Measurements from ENCODE around the gene MOV10. TPM values are rescaled to one million over a fixed set of nuclear protein-coding genes. Genes with fewer than 3 reads are reported as not detected.
A peak's percentile ranks its signal among the peaks of the same experiment; 100 is the strongest.

The MOV10 gene
- total and polyA plus RNA-seq, 2 of the 13 experiments (the other 11 are each of a cell fraction or from before 2014, with no cell fraction given) = 56.4 to 58.2 TPM

GRCh38 chr1:112708002-112708448 is 33.6 kb downstream of the MOV10 start:
- ChIA-PET POLR2A (interaction anchor here (1.2 to 3.0 kb wide), 3 partner anchors 11 to 206 kb away, joined by 4 to 40 read pairs (median 26); partner anchors contain the start of gene MOV10), CTCF (ENCODE audit: low intra/inter-chr PET ratio, low total read pairs) (interaction anchor here (1.7 to 2.6 kb wide), 2 partner anchors 33 to 317 kb away, joined by 6 to 17 read pairs; partner anchors contain the start of gene MOV10)
- DNase-seq (ENCODE audit: low spot score) = no peak
- no peak for FAIRE-seq
- H3K9ac ChIP-seq (ENCODE audit: insufficient read depth, low read depth, low read length) = peak overlapping the region; percentile 59; the same call in 1 of the 2 replicates
- H2AFZ ChIP-seq (ENCODE audit: low read length) = no peak overlapping the region
- BruUV-seq (replicated peaks) = no TSS peak
- 25% methylated on average over 6 of the region's 6 CpGs for WGBS (ENCODE audit: low lambda C conversion rate)
- intact Hi-C loops (cut with micrococcal nuclease; ENCODE audit: unreplicated experiment) = no loop called here
- no peak overlapping the region for H3K27ac ChIP-seq (ENCODE audit: extremely low read length, insufficient read depth, low read length)
- H3K79me2 ChIP-seq (ENCODE audit: insufficient read depth, low read length) = peaks cover 22% of the 10 kb centered on the region
- in situ Hi-C loops (cut with HindIII; ENCODE audit: extremely low pct_ligation_motif_present, low pct_unique_long_range_greater_than_20kb) = loop anchor here (5.0 to 25.0 kb wide), 5 partner anchors 36 to 329 kb away; partner anchors contain the start of genes CAPZA1, MOV10, ST7L and WNT2B
- H3K36me3 ChIP-seq (replicated peaks in 1 of 2; ENCODE audit: control insufficient read depth in 1 of 2, insufficient read depth in 2 of 2, low read length in 2 of 2) = peaks cover 0 to 7% of the 10 kb centered on the region in 2 experiments; a peak in 2 of 5 replicates
- no peak for TF ChIP-seq PCBP1 (IDR thresholded peaks at IDR 0.05; ENCODE audit: borderline replicate concordance, low read depth, low read length)
- no peaks in the 10 kb centered on the region for H4K20me1 ChIP-seq (ENCODE audit: insufficient read depth, low read length)
- no peak for ATAC-seq
- H3K9me3 ChIP-seq (ENCODE audit: low read length) = no peaks in the 10 kb centered on the region
- peak overlapping the region in 2 of 3 experiments; percentile 98 to 99; a peak in 2 of 6 replicates for H3K4me3 ChIP-seq (replicated peaks in 1 of 3; ENCODE audit: insufficient read depth in 1 of 3, low read depth in 2 of 3, low read length in 3 of 3)
- H3K27me3 ChIP-seq (ENCODE audit: control insufficient read depth in 1 of 2, insufficient read depth in 2 of 2, low read length in 2 of 2) = peaks cover 4 to 52% of the 10 kb centered on the region in 2 experiments; a peak in 4 of 5 replicates
- H3K4me1 ChIP-seq (ENCODE audit: insufficient read depth, low read length) = peaks cover 38% of the 10 kb centered on the region
- peak overlapping the region; percentile 99 for H3K4me2 ChIP-seq (ENCODE audit: low read depth, low read length)

GRCh38 chr1:112708489-112708888 is 34.0 kb downstream of the MOV10 start:
- no peak for ATAC-seq
- H3K27me3 ChIP-seq (ENCODE audit: control insufficient read depth in 1 of 2, insufficient read depth in 2 of 2, low read length in 2 of 2) = peaks cover 6 to 57% of the 10 kb centered on the region in 2 experiments; a peak in 4 of 5 replicates
- no peaks in the 10 kb centered on the region for H3K9me3 ChIP-seq (ENCODE audit: low read length)
- intact Hi-C loops (cut with micrococcal nuclease; ENCODE audit: unreplicated experiment) = no loop called here
- BruUV-seq (replicated peaks) = no TSS peak
- no peak overlapping the region for H3K27ac ChIP-seq (ENCODE audit: extremely low read length, insufficient read depth, low read length)
- H4K20me1 ChIP-seq (ENCODE audit: insufficient read depth, low read length) = no peaks in the 10 kb centered on the region
- WGBS (ENCODE audit: low lambda C conversion rate) = 66% methylated on average over 3 of the region's 3 CpGs
- H3K36me3 ChIP-seq (replicated peaks in 1 of 2; ENCODE audit: control insufficient read depth in 1 of 2, insufficient read depth in 2 of 2, low read length in 2 of 2) = peaks cover 0 to 3% of the 10 kb centered on the region in 2 experiments; a peak in 1 of 5 replicates
- no peak for DNase-seq (ENCODE audit: low spot score)
- no peak overlapping the region for H3K4me2 ChIP-seq (ENCODE audit: low read depth, low read length)
- no peak for FAIRE-seq
- POLR2A ChIA-PET = interaction anchor here (1.2 to 3.0 kb wide), 3 partner anchors 11 to 207 kb away, joined by 4 to 40 read pairs (median 26); partner anchors contain the start of gene MOV10
- in situ Hi-C loops (cut with HindIII; ENCODE audit: extremely low pct_ligation_motif_present, low pct_unique_long_range_greater_than_20kb) = loop anchor here (5.0 to 25.0 kb wide), 5 partner anchors 36 to 329 kb away; partner anchors contain the start of genes CAPZA1, MOV10, ST7L and WNT2B
- H2AFZ ChIP-seq (ENCODE audit: low read length) = no peak overlapping the region
- no peak overlapping the region for H3K9ac ChIP-seq (ENCODE audit: insufficient read depth, low read depth, low read length)
- peaks cover 22% of the 10 kb centered on the region for H3K79me2 ChIP-seq (ENCODE audit: insufficient read depth, low read length)
- no peak overlapping the region for H3K4me3 ChIP-seq (replicated peaks in 1 of 3; ENCODE audit: insufficient read depth in 1 of 3, low read depth in 2 of 3, low read length in 3 of 3)
- H3K4me1 ChIP-seq (ENCODE audit: insufficient read depth, low read length) = peaks cover 40% of the 10 kb centered on the region
- CTCF ChIA-PET (ENCODE audit: low intra/inter-chr PET ratio, low total read pairs) = interaction anchor here (2.6 kb wide), 1 partner anchor 34 kb away, joined by 17 read pairs; the partner anchor contains the start of gene MOV10
- no peak for TF ChIP-seq ZNF564 (CRISPR knock-in tag; IDR thresholded peaks at IDR 0.05)
- TF ChIP-seq MXI1 (IDR thresholded peaks at IDR 0.05; ENCODE audit: borderline replicate concordance, low read depth, low read length) = no peak
- TF ChIP-seq RBAK (CRISPR knock-in tag; IDR thresholded peaks at IDR 0.05) = no peak
- TF ChIP-seq RFXAP (CRISPR knock-in tag; IDR thresholded peaks at IDR 0.05; ENCODE audit: borderline replicate concordance) = no peak
- no peak for TF ChIP-seq ZSCAN5A (CRISPR knock-in tag; IDR thresholded peaks at IDR 0.05; ENCODE audit: borderline replicate concordance)
- no peak for TF ChIP-seq NFE2L1 (CRISPR knock-in tag; IDR thresholded peaks at IDR 0.05; ENCODE audit: borderline replicate concordance)
- no peak for TF ChIP-seq HDAC1 (CRISPR knock-in tag; IDR thresholded peaks at IDR 0.05)
- no peak for TF ChIP-seq ZNF274 (CRISPR knock-in tag; IDR thresholded peaks at IDR 0.05)
- no peak for TF ChIP-seq ZNF230 (CRISPR knock-in tag; IDR thresholded peaks at IDR 0.05)
- TF ChIP-seq HDAC2 (CRISPR knock-in tag; IDR thresholded peaks at IDR 0.05) = no peak
- TF ChIP-seq RBM22 (optimal IDR thresholded peaks at IDR 0.05; ENCODE audit: low read length) = no peak
- no peak for TF ChIP-seq RAD51 (IDR thresholded peaks at IDR 0.05; ENCODE audit: borderline replicate concordance)
- no peak for TF ChIP-seq BATF2 (CRISPR knock-in tag; IDR thresholded peaks at IDR 0.05)
- TF ChIP-seq CREBL2 (CRISPR knock-in tag; IDR thresholded peaks at IDR 0.05; ENCODE audit: borderline replicate concordance) = no peak
- no peak for TF ChIP-seq ZNF367 (CRISPR knock-in tag; IDR thresholded peaks at IDR 0.05; ENCODE audit: borderline replicate concordance)
- no peak for TF ChIP-seq FLYWCH1 (CRISPR knock-in tag; IDR thresholded peaks at IDR 0.05)
